Neural progenitor cell (in vitro differentiated cells): ENCODE measurements around the gene RAB11FIP2.

Source experiments
- EZH2 ChIP-seq: fragments of 200-600 bp; sonication (generic); IDR thresholded peaks from 2 replicates; pipeline ENCODE4 v1.6.1; 2017; ENCODE audit warnings: antibody characterized with exemption, mild to moderate bottlenecking, moderate library complexity
- EZH2phosphoT487 ChIP-seq: fragments of 200-600 bp; sonication (generic); IDR thresholded peaks from 2 replicates; pipeline ENCODE4 v1.6.1; 2017; ENCODE audit warnings: antibody characterized with exemption
- TF ChIP-seq, protein P1 (sequence below): fragments of 200-600 bp; sonication (generic); IDR thresholded peaks from 2 replicates; pipeline ENCODE4 v1.5.1; 2017; ENCODE audit warnings: antibody characterized with exemption, mild to moderate bottlenecking

GRCh38 chr10:118045158-118045836, 1.4 kb downstream of the RAB11FIP2 start:
- TF ChIP-seq, protein P1, sequence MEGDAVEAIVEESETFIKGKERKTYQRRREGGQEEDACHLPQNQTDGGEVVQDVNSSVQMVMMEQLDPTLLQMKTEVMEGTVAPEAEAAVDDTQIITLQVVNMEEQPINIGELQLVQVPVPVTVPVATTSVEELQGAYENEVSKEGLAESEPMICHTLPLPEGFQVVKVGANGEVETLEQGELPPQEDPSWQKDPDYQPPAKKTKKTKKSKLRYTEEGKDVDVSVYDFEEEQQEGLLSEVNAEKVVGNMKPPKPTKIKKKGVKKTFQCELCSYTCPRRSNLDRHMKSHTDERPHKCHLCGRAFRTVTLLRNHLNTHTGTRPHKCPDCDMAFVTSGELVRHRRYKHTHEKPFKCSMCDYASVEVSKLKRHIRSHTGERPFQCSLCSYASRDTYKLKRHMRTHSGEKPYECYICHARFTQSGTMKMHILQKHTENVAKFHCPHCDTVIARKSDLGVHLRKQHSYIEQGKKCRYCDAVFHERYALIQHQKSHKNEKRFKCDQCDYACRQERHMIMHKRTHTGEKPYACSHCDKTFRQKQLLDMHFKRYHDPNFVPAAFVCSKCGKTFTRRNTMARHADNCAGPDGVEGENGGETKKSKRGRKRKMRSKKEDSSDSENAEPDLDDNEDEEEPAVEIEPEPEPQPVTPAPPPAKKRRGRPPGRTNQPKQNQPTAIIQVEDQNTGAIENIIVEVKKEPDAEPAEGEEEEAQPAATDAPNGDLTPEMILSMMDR: no peak
- TF ChIP-seq EZH2phosphoT487 (no peak), EZH2 (no peak)
